Measurements from ENCODE around the gene TMBIM1.

DNA sequence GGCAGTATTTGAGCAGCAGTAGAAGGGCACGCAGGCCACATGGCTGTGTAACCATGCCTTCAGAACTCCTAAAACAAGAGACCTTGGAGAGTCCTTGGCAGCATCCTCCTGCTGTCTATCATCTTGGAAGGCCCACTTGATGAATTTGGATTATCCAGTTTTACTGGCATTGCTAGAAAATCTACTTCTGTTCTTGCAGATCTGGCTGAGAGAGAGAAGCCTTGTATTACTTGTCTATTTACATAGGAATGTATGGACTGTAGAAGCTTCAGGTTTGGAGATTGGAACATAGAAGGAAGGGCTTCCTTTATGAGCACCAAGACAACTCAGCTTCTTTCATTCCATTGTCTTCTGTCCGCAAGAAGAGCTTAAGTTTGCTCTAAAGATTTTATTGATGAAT is 47.6 kb downstream of the TMBIM1 start:
- no peak for TF ChIP-seq EZH2phosphoT487 (IDR thresholded peaks at IDR 0.05; ENCODE audit: low read depth)
- TF ChIP-seq, protein P1, sequence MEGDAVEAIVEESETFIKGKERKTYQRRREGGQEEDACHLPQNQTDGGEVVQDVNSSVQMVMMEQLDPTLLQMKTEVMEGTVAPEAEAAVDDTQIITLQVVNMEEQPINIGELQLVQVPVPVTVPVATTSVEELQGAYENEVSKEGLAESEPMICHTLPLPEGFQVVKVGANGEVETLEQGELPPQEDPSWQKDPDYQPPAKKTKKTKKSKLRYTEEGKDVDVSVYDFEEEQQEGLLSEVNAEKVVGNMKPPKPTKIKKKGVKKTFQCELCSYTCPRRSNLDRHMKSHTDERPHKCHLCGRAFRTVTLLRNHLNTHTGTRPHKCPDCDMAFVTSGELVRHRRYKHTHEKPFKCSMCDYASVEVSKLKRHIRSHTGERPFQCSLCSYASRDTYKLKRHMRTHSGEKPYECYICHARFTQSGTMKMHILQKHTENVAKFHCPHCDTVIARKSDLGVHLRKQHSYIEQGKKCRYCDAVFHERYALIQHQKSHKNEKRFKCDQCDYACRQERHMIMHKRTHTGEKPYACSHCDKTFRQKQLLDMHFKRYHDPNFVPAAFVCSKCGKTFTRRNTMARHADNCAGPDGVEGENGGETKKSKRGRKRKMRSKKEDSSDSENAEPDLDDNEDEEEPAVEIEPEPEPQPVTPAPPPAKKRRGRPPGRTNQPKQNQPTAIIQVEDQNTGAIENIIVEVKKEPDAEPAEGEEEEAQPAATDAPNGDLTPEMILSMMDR (IDR thresholded peaks at IDR 0.05; ENCODE audit: low read depth, low read length), result no peak

Data from OCI-LY3 (cell line).